HG02763 (cell line): ENCODE results near the gene SOCS1.

Experiments used
- ATAC-seq: cut with Tn5 transposase; IDR thresholded peaks from one replicate; pipeline ENCODE4 v1.9.1; 2021; ENCODE audit warnings: mild to moderate bottlenecking, moderate library complexity; ENCODE audit not compliant: unreplicated experiment

Gene SOCS1

GRCh38 chr16:11289202-11289601, 33.2 kb upstream of the SOCS1 start:
- ATAC-seq: no peak

GRCh38 chr16:11285842-11286241, 29.8 kb upstream of the SOCS1 start:
- no peak for ATAC-seq

DNA sequence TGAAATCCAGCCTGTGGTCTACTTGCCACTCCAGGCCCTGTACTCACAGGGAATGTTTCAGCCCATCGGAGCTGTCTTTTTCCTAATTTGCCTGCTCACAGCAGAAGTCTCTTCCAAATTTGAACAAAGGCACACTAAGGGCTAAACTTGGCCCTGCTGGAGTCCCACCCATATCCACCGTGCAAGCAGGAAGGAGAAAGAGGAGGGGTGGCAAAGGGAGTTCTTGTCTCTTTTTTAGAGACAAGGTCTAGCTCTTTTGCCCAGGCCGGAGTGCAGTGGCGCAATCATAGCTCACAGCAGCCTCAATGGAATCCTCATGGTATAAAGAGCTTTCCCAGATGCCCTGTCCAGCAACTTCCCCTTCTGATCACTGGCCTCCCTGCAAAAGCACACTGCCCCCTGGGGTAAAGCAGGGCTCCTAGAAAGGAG, 27.8 kb upstream of the SOCS1 start:
- no peak for ATAC-seq

DNA sequence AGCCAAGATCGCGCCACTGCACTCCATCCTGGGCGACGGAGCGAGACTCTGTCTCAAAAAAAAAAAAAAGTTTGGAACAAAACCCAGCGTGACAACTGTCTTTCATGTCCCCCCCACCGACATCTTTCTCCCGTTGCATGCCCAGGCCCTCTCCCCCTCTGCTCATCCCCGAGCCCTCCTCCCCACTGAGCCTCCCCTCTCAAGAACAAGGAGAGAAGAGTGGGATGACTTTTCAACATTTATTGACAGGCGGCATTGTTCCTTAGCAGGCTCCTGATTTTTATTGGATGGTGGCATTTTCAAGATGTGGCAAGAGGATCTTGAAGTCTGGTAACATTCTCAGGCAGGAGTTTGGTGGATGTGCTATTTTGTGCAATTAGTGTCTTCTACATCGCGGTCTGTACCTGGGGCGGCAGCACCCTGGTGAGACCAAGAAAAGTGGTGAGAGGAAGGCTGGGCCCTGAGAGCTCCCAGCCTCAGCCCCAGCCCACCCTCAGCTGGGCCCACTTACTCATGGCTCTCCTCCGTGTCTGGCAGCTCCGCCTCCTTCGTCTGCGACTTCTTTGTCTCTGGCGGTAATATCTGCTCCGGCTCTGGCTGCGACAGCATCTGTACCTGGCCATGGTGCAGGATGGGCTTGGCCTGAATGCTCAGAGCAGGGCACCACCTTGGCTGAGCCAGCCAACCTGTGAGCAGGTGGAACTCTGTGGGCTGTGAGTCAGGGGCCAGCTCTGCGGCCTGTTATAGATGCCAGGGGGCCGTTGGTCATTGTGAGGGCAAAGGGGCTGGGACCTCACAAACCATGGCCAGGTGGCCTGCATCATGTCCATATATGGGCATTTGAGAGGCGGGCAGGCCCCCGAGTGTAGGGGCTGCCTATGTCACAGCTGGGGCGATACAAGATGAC, 24.9 kb upstream of the SOCS1 start, which contains the start of gene PRM1:
Gene PRM1 (minus strand): TSS at position 715 of the 907 bp plus-strand sequence. CDS start 92 bp downstream, at position 623.
- no peak for ATAC-seq

DNA sequence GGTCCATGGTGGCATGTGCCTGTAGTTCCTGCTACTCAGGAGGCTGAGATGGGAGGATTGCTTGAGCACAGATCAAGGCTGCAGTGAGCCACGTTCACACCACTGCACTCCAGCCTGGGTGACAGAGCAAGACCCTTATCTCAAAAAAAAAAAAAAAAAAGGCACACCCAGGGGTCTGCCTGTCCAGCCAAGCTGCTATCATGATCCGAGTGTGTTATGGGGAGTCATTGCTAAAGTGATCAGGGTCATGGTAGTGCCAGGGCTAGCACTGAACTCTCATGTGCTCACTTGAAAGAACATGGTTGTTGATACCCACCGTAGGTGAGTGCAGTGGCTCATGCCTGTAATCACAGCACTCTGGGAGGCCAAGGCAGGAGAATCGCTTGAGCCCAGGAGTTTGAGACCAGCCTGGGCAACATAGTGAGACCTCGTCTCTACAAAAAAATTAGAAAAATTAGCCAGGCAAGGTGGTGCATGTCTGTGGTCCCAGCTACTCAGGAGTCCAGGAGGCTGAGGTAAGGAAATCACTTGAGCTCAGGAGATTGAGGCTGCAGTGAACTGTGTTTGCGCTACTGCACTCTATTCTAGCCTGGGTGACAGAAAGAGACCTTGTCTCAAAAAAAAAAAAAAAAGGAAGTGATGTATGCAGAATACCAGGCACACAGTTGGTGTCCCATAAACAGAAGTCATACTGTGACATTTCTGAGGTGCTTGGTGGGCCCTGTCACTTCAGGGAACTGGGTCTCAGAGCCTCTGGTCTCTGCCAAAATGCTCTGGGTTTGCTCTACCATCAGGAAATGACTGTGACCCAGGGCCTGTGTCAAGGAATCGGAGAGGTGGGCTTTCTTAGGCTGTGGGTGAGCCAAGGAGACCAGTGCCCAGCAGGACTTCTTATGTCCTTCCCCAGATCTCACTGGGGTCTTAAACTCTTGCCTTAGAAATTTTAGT, 23.0 kb upstream of the SOCS1 start:
- no peak for ATAC-seq

- ATAC-seq: no peak
Measured at GRCh38 chr16:11277607-11278337, 21.8 kb upstream of the SOCS1 start.

- no peak for ATAC-seq
Measured at GRCh38 chr16:11276896-11277593, 21.0 kb upstream of the SOCS1 start.

DNA sequence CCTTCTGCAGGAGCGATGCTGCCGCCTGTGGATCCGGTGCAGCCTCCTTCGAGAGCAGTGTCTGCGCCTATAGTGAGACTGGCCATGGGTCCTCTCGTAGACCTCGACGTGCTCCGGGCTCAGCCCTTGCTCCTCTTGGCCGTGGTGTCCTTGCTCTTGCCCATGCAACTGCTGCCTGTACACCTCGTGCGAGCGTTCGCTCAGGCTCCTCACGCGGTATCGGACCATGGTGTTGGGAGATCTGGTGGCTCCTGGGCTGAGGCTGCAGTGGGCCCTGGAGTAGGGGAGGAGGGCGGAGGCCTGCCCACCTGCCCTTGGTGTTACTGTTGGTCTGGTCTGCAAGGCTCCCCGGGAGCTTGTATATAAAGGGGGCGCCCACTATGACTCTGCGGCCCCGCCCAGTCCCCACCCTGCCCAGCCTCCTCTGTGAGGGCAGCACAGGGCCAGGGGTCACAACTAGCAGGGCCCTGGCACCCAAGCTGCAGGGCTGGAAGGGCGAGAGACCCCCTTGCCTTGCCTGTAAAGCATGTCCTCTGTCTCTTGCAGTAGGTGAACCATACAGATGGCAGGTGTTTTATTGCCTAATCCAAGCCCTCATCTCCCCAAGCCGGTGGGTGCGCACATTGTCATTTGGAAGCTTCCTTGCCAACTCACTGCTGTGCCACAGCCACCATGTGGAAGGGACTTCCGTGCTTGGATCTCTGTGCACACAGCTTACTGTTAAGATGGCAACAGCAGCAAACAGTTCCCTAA, 20.3 kb upstream of the SOCS1 start, which contains the start of gene PRM2:
Gene PRM2 (minus strand): TSS at position 338 of the 753 bp plus-strand sequence. CDS start 110 bp downstream, at position 228.
- no peak for ATAC-seq

GRCh38 chr16:11274964-11275363, 19.0 kb upstream of the SOCS1 start:
- no peak for ATAC-seq

DNA sequence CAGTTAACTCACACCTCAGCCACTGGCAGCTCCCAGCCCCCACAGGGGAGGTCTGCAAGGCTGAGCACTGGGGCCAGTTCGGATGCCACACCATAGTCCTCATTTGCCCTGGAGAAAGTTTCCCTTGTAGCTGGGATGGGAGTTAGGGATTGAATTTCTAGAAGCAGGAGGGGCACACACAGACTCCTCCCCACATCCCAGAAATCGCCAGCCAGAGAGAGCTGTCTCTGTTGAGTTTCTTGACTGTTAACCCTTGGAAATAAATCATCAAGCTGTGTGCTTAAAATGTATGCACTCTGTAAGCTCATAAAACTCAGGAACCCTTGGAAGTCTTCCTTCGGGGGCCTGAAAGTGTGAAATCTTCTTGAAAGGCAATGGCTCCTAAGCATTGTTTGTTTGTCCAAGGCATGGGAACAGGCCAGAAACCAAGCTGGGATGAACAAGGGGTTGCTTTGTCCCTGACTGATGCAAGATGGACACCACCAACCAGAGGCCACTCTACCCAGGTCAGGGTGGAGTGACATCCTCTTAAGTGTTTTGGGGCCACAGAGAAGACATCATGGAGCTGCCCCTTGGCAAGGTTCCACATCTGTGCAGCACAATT, 17.8 kb upstream of the SOCS1 start:
- ATAC-seq: no peak

GRCh38 chr16:11272921-11273720, 17.1 kb upstream of the SOCS1 start, which contains the start of gene PRM3:
PRM3 (minus strand) TSS chr16:11273629; CDS start chr16:11273595, 34 bp downstream.
- no peak for ATAC-seq

- no peak for ATAC-seq
Measured at GRCh38 chr16:11272484-11272883, 16.5 kb upstream of the SOCS1 start.

- no peak for ATAC-seq
Measured at GRCh38 chr16:11271610-11272009, 15.6 kb upstream of the SOCS1 start.

DNA sequence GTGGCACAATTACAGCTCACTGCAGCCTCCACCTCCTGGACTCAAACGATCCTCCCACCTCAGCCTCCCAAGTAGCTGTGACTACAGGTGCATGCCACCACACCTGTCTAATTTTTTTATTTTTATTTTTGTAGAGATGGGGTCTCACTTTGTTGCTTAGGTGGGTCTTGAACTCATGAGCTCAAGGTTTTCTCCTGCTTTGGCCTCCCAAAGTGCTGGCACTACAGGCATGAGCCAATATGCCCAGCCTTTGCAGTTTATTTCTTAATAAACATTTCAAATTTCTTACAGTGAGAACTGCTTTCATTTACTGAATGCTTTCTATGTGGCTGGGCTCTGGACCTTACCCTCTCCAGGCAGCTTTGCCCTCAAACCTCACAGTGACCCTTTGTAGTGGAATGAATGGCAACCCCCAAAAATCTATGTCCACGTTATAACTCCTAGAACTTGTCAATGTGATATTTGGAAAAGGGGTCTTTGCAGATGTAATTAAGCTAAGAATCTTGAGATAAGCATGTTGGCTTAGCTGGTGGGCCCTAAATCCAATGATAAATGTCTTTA, 14.7 kb upstream of the SOCS1 start:
- ATAC-seq: no peak

DNA sequence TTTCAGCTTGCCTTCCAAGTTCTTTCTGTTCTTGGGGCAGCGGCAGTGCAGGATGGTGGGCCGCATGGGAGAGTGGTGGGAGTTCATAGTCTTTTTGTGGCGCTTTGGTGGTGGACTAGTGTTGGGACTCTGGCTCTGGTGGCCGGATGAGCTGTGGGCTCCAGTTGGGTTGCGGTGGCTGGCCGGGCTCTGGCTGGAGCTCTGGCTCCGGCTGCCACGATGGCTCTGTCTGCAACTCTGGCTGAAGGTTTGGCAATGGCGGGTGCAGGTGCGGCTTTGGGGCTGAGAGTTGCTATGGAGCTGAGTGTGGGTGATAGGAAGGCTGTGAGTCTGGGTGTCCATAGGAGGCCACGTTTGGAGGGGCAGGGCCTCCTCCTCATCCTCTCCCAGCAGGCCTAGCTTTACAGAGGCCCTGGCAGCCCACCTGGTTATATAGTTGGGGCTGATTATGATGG, 12.9 kb upstream of the SOCS1 start, which contains the start of gene TNP2:
Gene TNP2 (minus strand): TSS at position 405 of the 455 bp plus-strand sequence. CDS start 63 bp downstream, at position 342.
- no peak for ATAC-seq

- no peak for ATAC-seq
Measured at GRCh38 chr16:11265124-11265523, 9.1 kb upstream of the SOCS1 start.

DNA sequence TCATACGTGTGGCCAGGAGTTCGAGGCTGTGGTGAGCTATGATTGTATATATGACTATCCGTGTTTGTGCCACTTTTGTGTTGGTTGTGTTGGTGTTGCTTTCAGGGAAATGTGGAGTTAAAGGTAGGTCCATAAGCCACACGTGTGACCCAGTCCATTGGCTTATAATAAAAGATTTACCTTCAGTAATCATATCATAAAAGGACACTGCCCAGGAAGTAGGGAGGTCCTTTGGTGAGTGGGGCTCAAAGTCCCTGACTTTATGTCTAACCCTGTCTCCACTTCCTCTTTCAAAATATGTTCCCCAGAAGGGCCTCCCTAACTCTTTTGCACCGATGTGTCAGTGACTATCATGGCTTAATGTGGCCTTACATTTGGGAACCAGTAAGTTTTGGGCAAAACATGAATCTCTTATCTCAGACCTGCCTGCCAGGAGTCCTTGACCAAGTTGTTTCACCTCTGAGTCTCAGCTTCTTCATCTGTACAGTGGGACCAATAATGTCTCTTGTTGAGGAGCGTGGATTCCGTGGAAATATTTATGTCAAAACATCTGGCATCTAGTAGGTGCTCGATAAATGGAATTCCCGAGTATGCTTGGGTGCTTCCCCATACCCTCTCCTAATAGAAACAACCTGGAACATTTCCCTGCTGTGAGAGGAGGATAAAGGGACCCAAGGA, 8.3 kb upstream of the SOCS1 start:
- no peak for ATAC-seq
